Fibroblast of mammary gland (primary cell): ENCODE data around the gene LAMC3.
"Not testable (repeated sequence)": the region's sequence is repeated elsewhere in the genome, so short reads cannot be mapped to it uniquely, and the experiment has no call there.

Source experiments
- DNase-seq: peaks from one replicate; pipeline ENCODE4 v3.0.0-alpha.2; 2010; ENCODE audit warnings: low read depth
- H3K4me3 ChIP-seq: 2 replicates; pipeline ENCODE4 v1.5.1; 2011; ENCODE audit warnings: low read depth, mild to moderate bottlenecking, low read length, moderate library complexity; ENCODE audit not compliant: control insufficient read depth
- TF ChIP-seq, protein P1 (sequence below): conservative IDR thresholded peaks from 2 replicates; pipeline ENCODE4 v1.5.1; 2011; ENCODE audit warnings: low read depth, low read length, inconsistent platforms; ENCODE audit not compliant: control insufficient read depth, insufficient read depth

The LAMC3 gene

DNA sequence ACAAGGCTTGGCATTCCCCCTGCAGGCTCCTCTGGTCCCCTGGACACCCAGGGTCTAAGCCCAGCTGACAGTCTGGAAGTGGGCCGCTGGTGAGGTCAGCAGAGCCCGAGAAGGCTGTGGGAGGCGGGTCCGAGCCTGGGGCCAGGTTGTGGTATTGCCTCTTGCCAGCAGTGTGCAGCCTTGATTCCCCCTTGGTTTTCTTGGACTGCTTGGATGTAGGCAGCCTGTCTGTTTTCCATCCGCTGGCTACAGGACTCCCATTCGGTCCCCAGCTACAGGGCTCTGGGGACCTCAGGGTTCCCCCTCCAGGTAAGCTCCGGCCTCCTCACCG is 88.9 kb downstream of the LAMC3 start:
- TF ChIP-seq, protein P1, sequence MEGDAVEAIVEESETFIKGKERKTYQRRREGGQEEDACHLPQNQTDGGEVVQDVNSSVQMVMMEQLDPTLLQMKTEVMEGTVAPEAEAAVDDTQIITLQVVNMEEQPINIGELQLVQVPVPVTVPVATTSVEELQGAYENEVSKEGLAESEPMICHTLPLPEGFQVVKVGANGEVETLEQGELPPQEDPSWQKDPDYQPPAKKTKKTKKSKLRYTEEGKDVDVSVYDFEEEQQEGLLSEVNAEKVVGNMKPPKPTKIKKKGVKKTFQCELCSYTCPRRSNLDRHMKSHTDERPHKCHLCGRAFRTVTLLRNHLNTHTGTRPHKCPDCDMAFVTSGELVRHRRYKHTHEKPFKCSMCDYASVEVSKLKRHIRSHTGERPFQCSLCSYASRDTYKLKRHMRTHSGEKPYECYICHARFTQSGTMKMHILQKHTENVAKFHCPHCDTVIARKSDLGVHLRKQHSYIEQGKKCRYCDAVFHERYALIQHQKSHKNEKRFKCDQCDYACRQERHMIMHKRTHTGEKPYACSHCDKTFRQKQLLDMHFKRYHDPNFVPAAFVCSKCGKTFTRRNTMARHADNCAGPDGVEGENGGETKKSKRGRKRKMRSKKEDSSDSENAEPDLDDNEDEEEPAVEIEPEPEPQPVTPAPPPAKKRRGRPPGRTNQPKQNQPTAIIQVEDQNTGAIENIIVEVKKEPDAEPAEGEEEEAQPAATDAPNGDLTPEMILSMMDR: no peak
- no peak for DNase-seq
- H3K4me3 ChIP-seq: no peak overlapping the region

DNA sequence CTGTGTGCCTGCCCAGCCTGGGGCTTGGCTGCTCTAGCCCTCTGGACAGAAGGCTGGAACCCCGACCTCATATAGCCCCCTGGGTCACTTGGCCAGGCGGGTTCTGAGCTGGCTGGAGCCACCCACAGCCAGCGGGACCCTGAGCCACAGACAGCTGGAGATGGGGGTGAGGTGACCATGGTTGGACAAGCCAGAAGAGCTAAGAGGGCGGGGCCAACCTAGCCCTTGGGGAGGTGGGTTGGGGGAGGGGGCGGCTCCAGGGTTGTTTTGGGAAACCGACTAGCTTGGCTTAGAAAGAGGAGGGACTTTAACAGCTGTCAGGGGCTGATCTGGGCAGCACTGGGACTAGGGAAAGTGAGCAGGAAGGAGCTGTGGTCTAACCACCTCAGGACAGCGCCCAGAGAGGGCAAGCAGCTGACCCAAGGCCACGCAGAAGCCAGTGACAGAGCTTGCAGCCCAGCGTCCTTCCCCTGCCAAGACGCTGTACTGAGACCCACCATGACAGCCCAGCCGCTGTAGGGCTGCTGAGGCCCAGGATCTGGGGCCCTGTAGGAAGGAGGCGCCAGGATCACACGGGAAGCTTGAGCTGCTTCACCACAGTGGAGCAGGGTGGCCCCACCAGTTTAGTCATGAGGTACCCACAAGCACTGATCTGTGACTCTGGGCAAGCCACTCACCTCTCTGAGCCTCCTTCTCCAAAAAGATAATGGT is 89.6 kb downstream of the LAMC3 start:
- H3K4me3 ChIP-seq: no peak overlapping the region
- TF ChIP-seq, protein P1: no peak
- no peak for DNase-seq

DNA sequence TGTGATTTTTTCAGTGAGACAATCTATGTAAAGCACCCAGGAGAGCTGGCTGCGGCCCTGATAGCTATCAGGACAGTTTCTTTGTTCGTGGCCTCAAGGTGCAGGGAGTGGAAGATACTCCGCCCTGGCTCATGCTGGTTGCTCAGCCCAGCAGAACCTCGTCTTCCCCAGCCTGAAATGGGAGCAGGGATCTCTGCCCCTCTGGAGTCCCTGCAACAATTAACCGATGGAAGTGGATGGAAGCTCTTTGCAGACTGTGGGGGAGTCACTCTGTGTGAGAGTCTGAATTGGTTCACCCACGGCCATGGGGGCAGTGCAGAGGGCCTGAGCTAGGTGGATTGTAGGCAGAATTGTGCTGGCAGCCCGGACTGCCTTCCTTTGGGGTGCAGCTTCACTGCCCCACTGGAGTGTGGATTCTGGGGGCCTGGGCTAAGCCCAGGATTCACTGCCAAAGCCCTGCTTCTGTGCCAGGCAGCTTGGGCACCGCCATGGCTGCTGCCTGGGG is 90.2 kb downstream of the LAMC3 start:
- TF ChIP-seq, protein P1: no peak
- no peak overlapping the region for H3K4me3 ChIP-seq
- DNase-seq: no peak

DNA sequence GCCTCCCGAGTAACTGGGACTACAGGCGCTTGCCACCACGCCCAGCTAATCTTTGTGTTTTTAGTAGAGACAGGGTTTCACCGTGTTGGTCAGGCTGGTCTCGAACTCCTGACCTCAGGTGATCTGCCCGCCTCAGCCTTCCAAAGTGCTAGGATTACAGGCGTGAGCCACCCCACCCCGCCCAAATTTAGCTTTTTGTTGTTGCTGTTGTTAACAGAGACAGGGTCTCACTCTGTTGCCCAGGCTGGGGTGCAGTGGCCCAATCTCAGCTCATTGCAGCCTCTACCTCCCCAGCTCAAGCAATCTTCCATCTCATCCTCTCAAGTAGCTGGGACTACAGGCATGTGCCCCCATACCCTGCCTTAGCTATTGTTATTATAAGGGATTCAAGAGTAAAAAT is 90.9 kb downstream of the LAMC3 start:
- DNase-seq, H3K4me3 ChIP-seq: not testable (repeated sequence)

DNA sequence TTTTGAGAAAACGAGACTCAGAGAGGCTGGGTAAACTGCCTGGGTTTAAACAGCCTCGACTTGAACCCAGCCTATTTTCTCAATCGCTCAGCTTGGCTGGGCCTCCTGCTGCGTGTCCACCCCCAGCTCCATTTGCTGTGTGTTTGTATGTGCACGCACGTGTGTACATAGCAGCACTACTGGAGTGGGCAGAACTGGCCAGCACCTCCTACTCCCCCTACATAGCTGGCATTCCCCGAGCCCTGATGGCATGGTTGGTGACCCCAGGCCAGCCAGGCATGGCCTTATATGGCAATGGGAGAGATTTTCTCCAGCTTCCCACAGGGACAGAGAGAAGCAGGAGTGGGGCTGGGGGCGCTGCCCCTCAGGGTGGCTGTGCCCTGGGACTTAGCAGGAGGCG is 91.5 kb downstream of the LAMC3 start:
- TF ChIP-seq, protein P1: no peak
- no peak for DNase-seq
- H3K4me3 ChIP-seq: no peak overlapping the region

DNA sequence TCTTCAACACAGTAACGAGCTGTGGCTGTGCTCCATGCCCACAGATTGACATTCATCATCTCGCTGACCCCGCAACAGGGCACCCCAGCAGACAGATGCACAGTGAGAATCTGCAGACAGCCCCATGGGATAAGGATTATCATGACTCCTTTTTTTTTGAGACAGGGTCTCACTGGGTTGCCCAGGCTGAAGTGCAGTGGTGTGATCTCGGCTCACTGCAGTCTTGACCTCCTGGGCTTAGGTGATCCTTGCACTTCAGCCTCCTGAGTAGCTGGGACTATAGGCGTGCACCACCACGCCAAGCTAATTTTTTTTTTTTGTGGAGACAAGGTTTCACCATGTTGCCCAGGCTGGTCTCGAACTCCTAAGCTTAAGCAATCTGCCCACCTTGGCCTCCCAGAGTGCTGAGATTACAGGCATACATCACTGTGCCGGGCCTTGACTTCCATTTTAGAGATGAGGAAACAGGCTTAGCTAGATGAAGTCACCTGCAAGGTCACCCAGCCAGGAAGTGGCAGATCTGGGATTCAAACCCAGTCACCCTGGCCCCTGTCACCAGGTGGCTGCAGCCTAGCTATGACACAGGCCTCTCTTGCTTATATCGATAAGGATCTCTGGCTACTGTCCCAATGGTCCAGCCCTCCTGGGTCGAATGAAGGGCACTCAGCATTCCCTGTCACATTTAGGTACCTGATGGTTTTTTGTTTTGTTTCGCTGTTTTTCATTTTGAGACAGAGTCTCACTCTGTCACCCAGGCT is 92.4 kb downstream of the LAMC3 start:
- no peak for DNase-seq
- H3K4me3 ChIP-seq: no peak overlapping the region
- TF ChIP-seq, protein P1: no peak

DNA sequence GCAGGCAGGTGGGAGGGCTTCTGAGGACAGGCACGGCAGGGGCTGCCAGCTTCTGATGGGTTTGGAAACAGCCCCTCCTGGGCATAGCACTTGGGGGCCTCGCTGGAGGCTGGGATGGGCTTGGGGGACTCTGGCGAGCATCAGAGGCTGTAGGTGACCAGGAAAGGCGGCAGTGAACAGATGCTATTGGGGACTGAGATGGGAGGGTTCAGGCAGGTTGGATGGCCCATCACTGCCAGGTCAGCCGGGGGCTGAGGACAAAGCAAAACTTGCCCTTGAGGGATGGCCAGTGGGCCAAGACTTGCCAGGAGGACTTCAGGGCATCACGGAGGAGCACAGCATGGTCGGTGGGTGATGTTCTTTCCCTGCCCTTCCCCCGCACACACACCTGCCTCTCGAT is 94.0 kb downstream of the LAMC3 start:
- H3K4me3 ChIP-seq: no peak overlapping the region
- no peak for DNase-seq
- TF ChIP-seq, protein P1: no peak
